Stimulated activated CD4-positive, alpha-beta T cell treated with anti-CD3 and anti-CD28 coated beads, Interleukin-4, amount 100 ng/mL, for 24 hours (primary cell): ENCODE data around the gene P2RX6.

Experiments used
- DNase-seq: peaks from one replicate; pipeline ENCODE4 v3.0.0-alpha.2; 2020

P2RX6 gene

DNA sequence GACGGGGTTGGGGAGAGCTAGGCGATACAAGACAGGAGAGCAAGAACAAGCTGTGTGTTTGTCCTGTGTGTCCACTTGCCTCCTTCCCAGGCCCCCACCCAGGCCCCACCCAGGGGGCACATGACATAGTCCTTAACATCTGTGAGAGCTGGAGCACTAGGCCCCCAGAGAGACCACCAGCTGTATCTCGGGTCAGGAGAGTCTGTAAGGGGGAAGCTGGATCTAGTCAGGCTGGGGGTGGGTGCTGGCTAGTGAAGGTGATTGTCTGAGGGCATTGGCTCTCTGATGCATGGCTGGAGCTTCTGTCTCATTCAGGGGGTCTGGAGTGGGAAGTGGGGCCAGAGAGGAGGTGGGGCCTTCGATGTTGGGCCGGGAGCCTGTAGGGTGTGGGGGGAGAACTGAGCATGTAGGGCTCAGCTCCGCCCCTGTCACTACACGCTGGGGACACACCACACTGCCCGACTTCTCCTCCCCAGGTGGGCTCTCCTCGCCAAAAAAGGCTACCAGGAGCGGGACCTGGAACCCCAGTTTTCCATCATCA is 571 bp downstream of the P2RX6 start:
- no peak for DNase-seq

DNA sequence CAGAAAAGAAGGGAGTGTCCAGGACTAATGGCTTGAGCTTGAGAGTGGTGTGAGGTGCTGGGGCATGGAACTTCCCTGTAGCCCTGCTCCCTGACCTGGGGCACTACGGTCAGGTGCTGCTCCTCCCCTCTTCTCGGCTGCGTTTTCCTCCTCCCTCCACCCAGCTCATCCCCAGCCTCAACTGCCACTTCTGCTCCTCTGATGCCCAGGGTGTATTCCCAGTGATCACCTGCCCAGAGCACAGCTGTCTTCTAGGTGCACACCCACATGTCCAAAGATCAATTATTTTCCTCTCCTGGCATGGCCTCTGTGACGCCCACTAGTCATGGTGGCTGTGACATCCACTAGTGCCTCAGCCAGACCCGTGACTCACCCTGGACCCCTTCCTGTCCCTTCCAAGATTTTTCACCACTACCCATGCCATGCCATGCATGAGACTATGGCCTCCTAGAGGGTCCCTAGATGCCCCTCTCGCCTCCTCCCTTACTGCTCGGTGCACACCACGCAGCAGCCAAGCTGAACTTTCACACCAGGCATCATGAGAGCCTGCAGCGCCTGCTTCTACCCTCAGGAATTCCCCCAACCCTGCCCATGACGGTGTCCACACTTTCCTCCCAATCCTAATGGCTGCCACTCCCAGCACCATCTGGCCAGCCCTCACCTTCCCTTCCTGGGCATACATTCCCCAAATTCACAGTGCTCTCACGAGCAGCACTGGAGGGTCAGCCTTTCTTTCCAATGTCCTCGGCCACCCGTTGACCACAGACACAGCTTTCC is 1.9 kb downstream of the P2RX6 start:
- DNase-seq: no peak

- DNase-seq: no peak
These were observed 3.3 kb downstream of the P2RX6 start for GRCh38 chr22:21018314-21018713.

GRCh38 chr22:21020802-21021429 is 6.0 kb downstream of the P2RX6 start:
- no peak for DNase-seq

DNA sequence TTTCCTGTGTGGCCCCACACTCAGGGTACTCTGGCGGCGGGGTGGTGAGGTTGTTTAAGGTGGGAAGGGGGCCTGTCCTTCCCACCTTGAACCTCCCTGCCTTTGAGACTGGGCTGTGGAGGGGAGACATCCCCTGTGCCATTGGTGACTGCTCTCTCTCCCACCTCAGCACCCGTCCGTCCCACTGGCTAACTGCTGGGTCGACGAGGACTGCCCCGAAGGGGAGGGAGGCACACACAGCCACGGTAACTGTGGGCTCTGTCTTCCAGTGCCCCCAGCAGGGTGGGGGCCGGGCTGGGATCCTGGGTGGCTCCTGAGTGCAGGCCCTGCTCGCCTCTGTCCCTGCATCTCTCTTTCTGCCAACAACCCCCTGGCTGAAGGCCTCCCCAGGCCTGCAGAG is 7.5 kb downstream of the P2RX6 start:
- DNase-seq: no peak

DNA sequence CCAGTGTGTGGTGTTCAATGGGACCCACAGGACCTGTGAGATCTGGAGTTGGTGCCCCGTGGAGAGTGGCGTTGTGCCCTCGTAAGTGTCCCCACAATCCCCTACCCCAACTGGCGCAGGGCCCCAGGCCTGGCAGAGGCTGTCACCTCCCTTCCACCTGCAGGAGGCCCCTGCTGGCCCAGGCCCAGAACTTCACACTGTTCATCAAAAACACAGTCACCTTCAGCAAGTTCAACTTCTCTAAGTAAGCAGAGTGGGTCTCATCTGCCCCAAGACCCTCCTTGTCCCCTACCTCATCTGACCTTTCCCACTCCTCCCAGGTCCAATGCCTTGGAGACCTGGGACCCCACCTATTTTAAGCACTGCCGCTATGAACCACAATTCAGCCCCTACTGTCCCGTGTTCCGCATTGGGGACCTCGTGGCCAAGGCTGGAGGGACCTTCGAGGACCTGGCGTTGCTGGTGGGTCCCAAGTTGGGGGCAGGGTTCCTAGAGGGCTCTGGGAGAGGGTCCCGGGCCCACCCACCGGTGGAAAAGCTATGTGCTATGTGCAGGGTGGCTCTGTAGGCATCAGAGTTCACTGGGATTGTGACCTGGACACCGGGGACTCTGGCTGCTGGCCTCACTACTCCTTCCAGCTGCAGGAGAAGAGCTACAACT is 8.1 kb downstream of the P2RX6 start:
- DNase-seq: no peak

DNA sequence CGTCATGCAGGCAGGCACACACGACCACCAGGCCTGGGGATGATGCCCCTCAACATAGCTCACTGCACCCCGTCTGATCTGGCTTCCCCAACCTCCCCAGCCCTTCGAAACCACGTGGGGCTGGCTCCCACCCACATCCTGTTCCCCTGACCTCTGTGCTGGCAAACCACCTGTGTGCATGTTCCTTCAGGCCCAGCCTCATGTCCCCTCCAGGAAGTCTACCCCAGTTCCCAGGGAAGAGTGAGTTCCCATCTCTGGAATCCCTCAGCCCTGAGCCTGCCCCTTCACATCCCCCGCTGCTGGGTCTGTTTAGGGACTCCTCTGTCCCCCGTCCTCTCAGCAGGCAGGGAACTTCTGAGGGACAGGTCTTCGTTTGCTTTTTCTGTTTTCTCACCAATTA is 10.3 kb downstream of the P2RX6 start:
- DNase-seq: no peak

- no peak for DNase-seq
These were observed 11.1 kb downstream of the P2RX6 start for GRCh38 chr22:21025763-21026755.

DNA sequence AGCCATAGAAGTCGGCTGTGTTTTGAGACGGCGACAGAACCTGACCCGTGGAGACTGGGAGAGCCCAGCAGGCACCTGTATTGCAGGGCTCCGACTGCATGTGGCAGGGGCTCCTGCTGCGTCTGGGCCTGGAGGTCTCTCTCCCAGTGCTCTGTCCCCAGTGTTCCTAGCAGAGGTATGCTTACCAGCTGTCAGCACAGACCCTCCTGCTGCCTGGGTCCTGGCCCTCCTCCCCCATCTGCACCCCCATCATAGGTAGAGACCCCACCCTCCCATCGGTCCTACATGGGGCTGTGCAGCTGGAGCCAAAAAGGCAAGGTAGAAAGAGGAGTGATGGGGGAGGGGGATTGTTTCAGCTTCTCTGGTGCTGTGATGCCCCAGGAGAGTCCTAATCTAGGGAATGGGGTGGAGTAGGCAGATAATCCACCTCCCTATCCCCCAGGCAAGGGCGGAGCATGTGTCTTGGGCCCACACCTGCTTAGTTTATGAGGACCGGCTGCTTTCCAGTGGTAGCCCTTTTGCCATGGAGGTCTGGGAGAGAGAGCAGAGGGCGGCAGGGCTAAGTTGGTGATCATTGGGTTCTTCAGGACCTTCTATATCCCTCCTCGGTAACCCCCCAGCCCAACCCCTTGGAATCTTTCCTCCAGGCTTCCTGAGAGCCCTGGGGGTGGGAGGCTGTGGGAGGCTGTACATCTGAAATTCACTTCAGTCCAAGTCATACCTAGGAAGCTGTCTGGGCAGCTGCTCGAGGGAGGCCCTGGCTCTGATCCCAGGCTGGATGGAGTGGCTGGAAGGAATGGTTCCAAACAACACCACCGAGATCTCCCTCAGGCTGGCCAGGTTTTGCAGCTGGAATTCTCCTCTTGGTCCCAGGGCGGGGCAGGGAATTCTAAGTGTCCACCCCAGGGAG is 12.1 kb downstream of the P2RX6 start:
- DNase-seq: no peak

DNA sequence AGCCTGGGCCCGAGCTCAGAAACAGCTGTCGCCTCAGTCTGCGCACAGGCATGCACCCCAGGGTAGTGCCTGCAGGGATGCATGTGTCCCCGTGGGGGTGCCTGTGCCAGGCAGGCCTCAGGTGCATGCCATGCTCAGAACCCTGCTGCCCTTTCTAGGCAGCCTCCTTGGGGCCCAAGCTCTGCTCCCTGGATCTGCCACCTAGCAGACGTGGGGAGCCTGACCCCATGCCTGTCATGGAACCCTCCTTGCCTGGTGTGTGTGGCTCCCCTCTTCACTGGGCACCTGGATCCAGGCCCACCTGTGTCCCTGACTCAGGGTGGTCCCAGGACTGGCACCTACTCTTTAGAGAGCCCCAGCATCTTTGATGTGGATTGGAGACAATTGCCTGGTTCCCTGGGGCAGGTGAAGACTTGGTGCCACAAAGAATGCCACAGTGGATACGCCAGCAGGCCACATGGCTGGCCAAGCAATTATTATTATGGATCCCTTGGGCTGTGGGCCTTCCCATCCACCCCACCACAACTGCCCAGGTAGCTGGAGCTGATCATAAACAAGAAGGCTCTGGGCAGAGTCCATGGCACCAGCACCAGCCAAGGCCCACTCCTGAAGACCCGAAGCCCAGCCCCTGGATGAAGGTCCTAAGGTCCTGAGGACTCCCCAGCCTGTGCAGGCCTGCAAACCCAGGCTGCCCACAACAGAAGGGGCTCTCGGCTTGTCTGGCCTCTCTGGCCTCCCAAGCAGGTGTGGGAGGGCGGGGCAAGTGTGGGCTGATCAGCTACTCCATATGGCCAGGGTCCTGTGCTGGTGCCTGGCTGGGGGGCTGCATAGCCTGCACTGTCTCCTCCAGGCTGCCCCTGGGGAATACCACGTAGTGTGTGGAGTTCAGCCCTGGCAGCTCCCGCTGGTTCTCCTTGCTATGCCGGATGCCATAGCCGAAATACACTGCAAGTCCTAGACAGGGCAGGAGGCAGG is 13.6 kb downstream of the P2RX6 start:
- no peak for DNase-seq

GRCh38 chr22:21029486-21030025 is 14.6 kb downstream of the P2RX6 start:
- DNase-seq: no peak

- no peak for DNase-seq
These were observed 15.1 kb downstream of the P2RX6 start for GRCh38 chr22:21030032-21030431.

- DNase-seq: no peak
These were observed 15.9 kb downstream of the P2RX6 start for GRCh38 chr22:21030621-21031544.

- no peak for DNase-seq
These were observed 16.6 kb downstream of the P2RX6 start for GRCh38 chr22:21031545-21032036.

DNA sequence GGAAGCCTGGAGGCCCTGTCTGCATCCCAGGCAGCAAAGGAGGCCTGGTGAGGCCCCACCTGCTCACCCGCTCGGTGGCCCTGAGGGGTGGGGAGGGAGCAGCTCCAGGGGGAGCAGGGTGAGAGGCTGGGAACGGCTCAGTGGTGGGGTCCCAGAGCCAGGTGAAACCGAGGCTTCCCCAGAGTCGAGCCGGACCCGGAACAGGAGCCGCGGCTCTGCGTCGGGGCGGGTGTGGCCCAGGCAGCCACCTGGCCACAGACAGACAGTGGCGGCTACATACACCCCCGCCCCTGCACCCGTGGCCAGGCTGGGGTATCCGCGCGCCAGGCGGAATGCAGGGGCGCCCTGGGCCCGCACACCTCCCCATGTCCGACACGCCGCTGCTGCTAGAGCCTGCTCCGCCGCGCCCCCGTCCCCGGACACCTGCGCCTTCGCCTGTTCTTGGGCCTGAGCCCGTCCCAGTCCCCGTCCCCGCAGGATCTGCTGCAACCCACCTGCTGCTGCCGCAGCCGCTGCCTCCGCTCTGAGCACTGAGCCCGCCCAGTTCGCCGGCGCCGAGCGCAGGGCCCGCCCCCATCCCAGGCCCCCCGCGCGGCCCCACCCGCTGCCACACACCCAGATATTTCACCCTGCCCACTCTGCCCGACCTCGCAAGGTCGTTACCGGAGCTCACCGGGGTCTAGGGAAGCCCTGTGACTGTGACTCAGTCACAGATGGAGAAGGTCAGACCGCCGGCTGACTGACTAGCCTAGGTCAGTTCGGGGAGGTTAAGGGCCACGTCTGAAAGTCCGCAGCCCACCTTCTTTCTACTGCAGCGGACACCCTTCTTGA is 17.3 kb downstream of the P2RX6 start, which contains the start of gene SLC7A4:
SLC7A4 (minus strand) TSS at position 525 of the 831 bp plus-strand sequence. CDS start 749 bp downstream, outside the sequence.
- DNase-seq: no peak

GRCh38 chr22:21032868-21033688 is 18.1 kb downstream of the P2RX6 start:
- DNase-seq: no peak

DNA sequence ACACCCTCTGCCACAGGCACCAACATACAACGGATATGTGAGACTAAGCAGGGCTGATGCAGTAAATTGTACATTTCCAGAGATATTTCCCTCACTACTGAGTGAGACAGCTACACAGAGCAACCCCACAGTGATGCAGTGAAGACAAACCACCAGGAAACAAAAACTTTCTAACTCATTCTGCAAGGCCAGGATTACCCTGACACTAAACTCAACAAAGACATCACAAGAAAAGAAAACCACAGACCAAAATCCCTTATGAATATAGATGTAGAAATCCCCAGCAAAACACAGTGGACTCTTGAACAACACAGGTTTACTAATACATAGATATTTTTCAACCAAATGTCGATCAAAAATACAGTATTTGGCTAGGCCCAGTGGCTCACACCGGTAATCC is 18.9 kb downstream of the P2RX6 start:
- DNase-seq: no peak
